ENCODE results near the gene BIN2. TPM values are rescaled to one million over a fixed set of nuclear protein-coding genes. Genes with fewer than 3 reads are reported as not detected.

The BIN2 gene
- total RNA-seq (2022; extraction: Qiagen RNA extraction; ENCODE audit: low read depth): 0.05 to 0.11 TPM (median 0.08 TPM) in 4 of 5 replicates, not detected in the other

DNA sequence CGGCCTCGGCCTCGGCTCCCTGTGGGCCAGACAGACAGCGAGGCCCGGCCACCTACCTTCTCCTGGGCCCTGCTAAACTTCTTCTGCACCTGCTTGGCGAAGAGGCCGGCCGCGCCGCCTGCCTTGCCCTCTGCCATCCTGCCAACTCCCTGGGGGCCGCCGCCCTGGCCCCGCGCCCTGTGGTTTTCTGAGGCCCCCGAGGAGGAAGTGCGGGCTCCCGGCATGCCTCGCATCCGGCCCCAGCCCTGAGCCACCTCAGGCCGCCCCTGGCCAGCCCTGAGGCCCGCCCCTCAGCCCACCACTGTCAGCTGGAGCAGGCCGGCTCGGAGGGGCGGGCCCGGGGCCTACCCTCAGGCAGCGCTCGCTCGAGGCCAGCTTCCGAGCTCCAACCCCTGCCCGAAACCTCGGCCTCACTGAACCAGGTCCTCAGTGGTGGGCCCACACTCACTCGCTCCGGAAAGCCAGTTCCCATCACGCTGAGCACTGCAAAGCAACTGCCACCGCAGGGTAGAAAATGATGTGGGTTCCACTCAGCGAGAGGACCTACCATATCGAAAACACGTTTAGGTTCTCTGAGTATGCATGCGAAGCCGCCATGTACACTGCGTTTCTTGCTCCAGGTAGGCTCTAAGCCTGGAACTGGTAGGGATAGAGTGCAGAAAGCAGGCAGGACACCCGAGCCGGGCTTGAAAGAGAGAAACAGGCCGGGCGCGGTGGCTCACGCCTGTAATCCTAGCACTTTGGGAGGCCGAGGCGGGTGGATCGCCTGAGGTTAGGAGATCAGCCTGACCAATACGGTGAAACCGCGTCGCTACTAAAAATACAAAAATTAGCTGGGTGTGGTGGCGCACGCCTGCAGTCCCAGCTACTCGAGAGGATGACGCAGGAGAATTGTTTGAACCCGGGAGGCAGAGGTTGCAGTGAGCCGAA lies at the start of gene BIN2:
Gene BIN2, minus strand, starts transcription at position 209 of the 930 bp plus-strand sequence. Its CDS starts 72 bp downstream, at position 137.

DNA sequence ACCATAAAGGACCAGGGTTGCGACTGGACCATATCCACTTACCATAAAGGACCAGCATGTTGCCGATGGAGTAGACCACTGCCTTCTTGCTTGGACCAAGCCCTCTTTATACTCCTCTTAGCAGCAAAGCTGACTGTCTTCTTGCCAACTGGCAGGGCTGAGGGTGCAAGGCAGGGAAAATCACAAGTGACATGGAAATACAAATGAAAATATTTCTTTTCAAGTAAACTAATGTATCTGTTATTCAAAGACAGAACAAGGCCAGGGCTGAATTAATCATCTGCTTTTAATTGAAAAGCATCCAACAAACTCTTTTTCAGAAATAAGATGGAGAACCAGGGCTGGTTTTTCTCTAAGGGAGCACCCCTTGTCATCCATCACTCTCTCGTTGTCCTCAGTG lies 22.6 kb upstream of the BIN2 start, which contains the start of gene CELA1:
Gene CELA1, minus strand, starts transcription at position 99 of the 400 bp plus-strand sequence. Its CDS starts 41 bp downstream, at position 58.

DNA sequence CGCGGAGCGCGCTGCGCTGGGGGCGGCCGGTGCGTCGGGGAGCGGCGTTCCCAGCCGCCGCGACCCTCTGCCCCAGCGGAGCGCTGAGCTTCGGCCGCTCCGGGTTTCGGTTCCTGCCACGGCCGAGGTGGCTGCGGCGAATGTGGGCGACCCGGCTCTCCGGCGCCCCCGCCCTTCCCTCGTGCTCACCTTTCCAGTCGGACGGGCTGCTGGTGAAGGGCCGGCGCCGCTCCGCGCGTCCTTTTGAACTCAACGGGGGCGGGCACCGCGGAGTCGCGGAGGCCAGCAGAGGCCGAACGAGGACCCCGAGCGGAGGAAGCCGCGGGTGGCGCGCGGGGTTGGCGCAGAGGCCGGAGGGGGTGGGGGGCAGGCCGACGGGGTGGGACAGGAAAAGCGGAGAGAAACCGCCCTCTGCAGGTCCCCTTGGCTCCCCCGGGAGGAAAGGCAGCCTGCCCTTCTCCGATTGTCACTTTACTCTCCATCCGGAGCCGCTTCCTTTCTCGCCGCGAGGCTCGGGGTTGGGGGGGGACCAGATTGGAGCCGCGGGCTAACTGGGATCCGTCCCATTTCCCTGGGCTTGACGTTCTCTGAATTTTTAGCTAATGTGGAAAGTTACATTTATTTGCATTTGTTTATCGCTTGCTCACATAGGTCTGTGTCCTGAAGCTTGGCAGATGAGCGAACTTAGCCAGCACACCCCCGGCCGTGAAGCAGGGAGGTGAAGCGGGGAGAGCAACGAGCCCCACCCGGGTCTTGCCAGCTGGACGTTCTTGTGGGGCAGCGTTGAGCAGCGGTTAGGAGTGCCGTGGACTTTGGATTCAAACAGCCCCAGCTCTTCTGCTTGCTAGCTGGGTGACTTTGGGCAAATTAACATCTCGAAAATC lies 53.7 kb downstream of the BIN2 start, which contains the start of gene SMAGP:
Gene SMAGP, minus strand, starts transcription at position 349 of the 884 bp plus-strand sequence. CDS start 1,137 bp downstream, outside the sequence.

DNA sequence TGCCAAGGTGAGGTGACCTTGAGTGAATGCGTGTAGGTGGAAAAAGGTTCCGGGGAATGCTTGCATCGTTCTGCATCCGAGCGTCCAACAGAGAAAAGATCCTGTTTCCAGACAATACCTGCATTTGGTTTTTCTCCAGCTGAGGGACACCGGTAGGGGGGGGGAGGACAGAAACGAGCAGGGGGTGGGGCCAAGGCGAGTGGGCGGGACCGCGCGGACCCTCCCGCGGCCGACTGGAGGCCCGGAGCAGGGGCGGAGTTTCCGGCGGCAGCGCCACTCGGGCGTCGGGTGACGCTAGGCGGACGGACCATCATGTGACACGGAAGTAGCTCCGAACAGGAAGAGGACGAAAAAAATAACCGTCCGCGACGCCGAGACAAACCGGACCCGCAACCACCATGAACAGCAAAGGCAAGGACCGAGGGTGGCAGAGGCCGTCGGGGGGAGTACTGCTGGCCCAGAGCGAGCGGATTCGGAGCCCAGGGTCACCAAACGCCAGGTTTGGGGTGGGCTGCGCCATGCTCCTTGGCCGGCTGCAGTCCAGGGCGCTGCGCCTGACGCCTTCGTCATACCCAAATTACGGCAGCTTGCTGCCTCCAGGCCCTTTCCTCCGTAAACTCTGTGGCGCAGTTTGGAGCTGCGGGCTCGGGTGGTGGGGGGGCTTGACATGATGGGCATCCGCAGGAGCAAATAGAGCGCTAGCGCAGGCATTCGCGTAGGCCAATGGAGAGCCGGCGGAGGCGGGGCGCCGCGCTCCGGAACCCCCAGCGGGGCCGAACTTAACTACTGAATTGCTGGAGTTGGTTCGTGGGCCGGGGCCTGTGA lies 85.3 kb downstream of the BIN2 start, which contains the start of gene DAZAP2:
Gene DAZAP2, plus strand, starts transcription at position 317 of the 825 bp plus-strand sequence. Its CDS starts 82 bp downstream, at position 399.

Other genes with a start within 250 kb of the BIN2 start
- gene CSRNP2, start 240.6 kb downstream of the BIN2 start, total RNA-seq (2022; extraction: Qiagen RNA extraction; ENCODE audit: low read depth): 11.3 to 14.5 TPM (median 13.4 TPM) in 5 replicates
- 16.3 to 23.6 TPM (median 21.9 TPM) in 5 replicates for gene TFCP2, start 151.0 kb downstream of the BIN2 start, total RNA-seq (2022; extraction: Qiagen RNA extraction; ENCODE audit: low read depth)
- 0.83 to 1.9 TPM (median 1.5 TPM) in 5 replicates for gene POU6F1, start 106.1 kb downstream of the BIN2 start, total RNA-seq (2022; extraction: Qiagen RNA extraction; ENCODE audit: low read depth)
- gene DAZAP2, start 85.3 kb downstream of the BIN2 start, total RNA-seq (2022; extraction: Qiagen RNA extraction; ENCODE audit: low read depth): 334 to 399 TPM (median 338 TPM) in 5 replicates
- gene SMAGP, start 53.8 kb downstream of the BIN2 start, total RNA-seq (2022; extraction: Qiagen RNA extraction; ENCODE audit: low read depth): 20.6 to 23.2 TPM (median 21.8 TPM) in 5 replicates
- gene CELA1, start 22.5 kb upstream of the BIN2 start, total RNA-seq (2022; extraction: Qiagen RNA extraction; ENCODE audit: low read depth): not detected in 5 replicates
- gene GALNT6, start 67.2 kb upstream of the BIN2 start, total RNA-seq (2022; extraction: Qiagen RNA extraction; ENCODE audit: low read depth): 3.1 to 4.7 TPM (median 4.3 TPM) in 5 replicates
- gene SLC4A8, start 100.7 kb upstream of the BIN2 start, total RNA-seq (2022; extraction: Qiagen RNA extraction; ENCODE audit: low read depth): 1.0 to 2.6 TPM (median 1.6 TPM) in 5 replicates

Measured in A549 treated with DMSO at 1 μM for 4 hours (cell line).